NOMO-1 (cell line): ENCODE data around the gene TARDBP.
"Not testable (repeated sequence)": the region's sequence is repeated elsewhere in the genome, so short reads cannot be mapped to it uniquely, and the experiment has no call there.

Experiments used
- DNase-seq, 2 experiments: peaks; one replicate each; lab custom pipeline; 2025; ENCODE audit not compliant: unreplicated experiment in 2 of 2; lab: John Stamatoyannopoulos, UW

Gene TARDBP

DNA sequence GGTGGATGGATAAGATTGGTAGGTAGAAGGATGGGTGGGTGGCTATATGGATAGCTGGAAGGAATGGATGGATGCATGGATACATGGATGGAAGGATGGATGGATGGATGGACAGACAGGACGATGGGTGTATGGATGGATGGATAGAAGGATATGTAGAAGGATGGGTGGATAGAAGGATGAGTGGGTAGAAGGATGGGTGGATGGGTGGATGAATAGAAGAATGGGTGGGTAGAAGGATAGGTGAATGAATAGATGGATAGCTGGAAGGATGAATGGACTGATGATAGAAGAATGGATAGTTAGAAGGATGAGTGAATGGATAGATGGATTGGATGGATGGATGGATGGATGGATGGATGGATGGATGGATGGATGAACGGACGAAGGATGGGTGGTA lies 29.6 kb downstream of the TARDBP start:
- no peak for DNase-seq

DNA sequence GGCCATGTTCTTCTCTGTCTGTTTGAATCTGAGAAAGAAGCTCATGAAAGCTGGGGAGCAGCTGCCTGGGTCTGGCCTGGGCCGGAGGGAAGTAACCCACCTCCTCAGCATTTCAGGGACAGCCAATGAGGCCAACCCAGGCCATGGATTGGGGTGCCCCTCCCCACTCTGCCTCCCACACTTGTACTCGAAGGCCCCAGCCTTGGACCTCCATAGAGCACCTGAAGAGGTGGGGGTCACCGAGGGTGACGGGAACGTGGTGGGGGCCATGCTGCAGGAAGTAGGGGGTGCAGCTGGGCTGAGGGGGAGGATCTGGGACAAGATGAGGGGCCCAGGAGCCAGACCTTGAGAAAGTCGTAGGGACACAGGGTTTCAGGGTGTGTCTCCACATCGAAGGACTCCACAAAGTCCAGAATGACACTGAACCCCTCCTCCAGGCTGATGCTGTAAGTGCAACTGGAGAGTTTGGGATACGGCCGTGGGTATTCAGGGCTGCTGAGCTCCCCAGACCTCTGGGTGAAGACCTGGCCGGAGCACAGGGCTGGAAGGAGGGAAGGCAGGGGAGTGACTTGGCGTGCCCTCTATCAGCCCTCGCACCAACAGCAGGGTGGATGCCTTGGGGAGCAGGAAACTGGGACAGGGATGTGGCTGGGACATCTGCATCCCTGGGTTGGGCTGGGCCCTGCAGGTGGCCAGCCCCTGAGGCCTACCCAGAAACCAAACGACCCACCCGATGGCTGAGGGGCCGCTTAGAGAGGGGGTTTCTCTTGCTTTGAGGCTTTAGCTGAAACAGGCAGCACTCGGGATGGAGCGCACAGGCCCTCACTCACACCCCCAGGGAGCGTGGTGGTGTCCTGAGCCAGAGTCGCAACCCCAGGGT lies 30.8 kb downstream of the TARDBP start:
- DNase-seq = no peak

DNA sequence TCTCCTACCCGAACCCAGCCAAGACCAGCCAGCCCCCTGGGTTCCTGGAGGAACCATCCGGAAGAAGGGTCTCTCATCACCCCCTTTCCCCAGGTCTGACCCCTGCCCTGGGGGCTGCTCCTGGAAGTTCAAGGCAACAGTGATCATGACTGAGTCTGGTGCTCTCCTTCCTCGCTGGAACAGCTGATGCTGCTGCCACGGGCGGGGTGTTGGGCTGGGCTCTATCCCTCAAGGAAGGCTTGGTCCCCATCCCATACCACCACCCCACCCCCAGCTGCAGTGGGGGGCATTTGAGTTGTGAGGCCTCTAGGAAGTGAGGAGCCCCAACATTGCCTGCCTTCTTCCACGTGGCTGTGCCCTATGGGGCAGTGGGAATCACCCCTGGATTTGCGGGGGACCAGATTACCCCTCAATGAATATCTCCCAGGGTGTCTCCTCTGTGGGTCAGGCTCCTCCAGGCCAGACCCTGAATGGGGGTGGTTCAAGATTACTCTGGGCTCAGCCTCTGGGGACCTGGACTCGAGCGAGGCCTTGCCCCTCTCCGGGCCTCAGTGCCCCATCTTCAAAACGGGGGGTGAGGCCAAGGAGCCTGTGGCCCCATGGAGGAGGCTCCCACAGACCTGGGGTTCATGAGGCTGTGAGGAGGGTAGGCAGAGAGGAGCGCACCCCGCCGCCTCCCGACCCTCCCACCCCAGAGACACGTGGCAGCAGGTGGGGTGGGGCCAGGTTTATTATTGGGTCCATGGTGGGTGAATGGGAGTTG lies 31.8 kb downstream of the TARDBP start:
- DNase-seq = no peak

DNA sequence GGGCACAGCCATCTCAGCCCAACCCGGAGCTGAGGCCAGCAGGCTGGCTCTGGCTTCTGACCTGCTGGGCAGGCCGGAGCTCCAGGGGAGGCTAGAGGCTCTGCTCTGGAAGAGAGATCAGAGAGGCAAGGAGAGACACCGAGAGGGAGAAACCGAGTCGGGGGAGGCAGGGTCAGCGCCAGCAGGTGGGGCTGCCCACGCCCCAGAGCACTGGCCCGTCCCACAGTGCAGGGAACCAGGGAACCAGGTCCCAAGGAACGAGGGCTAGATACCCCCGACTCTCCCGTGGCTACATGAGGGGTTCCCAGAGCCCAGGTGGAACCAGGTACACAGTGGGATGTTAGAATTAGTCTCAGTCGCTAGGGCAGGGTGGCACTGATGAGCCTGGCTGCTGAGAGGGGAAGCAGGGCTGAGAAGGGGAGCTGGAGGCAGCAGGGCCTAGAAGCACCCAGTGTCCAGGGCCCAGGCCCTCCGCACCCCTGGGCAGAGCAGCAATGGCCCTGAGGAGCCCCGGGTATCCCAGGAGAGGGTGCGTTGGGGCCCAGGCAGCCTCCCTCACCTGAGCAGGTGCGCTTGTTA lies 32.5 kb downstream of the TARDBP start:
- no peak for DNase-seq

- no peak for DNase-seq
Observed at GRCh38 chr1:11045428-11046269, 33.2 kb downstream of the TARDBP start.

GRCh38 chr1:11046270-11046566 lies 33.8 kb downstream of the TARDBP start:
- DNase-seq = no peak

- no peak for DNase-seq
Observed at GRCh38 chr1:11046625-11047365, 34.3 kb downstream of the TARDBP start, which contains the start of gene MASP2. TSS of gene MASP2 (minus strand) at chr1:11047239. CDS start at chr1:11047207, 32 bp downstream.

DNA sequence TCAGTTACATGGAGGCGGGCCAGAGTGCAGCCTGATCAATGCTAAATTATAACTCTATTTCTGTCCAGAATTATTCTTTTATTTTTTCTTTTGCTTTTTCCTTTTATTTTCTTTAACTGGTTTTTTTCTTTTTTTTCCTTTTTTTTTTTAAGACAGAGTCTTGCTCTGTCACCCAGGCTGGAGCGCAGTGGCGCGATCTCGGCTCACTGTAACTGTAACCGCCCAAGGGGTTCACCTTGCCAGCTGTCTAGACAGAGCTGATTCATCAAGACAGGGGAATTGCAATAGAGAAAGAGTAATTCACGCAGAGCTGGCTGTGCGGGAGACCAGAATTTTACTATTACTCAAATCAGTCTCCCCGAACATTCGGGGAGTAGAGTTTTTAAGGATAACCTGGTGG lies 38.7 kb downstream of the TARDBP start:
- DNase-seq = not testable (repeated sequence)

DNA sequence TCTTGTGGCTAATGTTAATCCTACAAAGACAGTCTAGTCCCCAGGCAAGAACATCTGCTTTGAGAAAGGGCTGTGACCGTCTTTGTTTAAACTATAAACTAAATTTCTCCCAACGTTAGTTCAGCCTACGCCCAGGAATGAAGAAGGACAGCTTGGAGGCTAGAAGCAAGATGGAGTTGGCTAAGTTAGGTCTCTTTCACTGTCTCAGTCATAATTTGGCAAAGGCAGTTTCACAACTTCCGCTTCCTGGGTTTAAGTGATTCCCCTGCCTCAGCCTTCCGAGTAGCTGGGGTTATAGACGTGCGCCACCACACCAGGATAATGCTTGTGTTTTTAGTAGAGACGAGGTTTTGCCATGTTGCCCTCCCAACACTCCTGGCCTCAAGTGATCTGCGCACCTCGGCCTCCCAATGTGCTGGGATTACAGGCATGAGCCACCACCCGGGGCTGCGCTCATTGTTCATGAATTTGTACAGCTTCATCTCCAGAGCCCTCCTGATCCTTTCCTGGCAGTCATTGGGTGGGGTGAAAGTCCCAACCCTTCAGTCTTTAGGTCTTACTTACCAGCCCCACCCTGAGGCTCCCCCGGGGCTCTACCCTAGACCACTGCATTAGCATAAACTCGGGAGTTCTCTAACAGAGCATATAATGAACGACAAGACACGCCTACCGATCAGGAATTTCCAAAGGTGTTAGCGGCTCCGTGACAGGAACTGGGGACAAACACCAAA lies 39.5 kb downstream of the TARDBP start:
- DNase-seq = peak; percentile 68 to 86

DNA sequence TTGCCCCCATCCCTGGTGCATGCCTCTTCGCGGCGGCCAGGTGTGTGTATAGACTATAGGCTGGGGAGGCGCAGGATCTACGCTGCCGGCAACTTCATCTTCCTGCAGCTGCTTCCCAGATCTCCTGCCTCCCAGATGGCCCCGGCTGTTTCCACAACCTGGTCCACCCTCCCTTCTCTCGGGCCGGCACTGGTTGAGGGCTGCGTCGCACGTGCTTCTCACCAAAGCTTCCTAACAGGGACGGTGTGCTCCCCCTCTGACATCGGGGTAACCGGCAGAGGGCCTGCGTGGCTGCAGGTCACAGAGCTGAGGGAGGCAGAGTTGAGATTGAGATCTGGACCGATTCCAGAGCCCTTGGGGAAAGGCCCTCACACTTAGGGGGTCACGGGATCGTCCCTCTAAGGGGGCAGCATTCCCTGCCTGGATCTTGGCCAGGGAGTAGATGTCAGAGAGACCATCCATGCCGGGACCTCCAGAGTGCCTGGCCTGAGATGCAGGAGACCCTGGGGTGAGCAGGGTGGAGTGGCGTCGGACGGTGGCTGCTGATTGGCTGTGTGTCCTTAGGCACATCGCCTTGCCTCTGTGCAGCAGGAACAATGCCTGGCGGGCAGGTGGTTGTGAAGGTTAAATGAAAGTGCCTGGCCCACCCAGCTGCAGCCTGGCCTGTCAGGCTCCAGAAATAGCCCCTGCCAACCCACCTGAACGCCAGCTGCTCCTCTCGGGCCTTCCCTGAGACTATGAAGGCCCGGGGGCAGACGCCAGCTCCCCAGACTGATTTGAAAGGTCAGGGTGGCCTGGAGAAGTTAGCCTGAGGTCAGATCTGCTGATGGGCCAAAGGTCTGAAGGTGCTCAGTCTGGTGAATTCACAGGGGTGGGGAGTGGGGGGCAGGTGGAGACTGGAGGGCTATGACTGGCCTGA lies 40.6 kb downstream of the TARDBP start:
- DNase-seq = no peak

DNA sequence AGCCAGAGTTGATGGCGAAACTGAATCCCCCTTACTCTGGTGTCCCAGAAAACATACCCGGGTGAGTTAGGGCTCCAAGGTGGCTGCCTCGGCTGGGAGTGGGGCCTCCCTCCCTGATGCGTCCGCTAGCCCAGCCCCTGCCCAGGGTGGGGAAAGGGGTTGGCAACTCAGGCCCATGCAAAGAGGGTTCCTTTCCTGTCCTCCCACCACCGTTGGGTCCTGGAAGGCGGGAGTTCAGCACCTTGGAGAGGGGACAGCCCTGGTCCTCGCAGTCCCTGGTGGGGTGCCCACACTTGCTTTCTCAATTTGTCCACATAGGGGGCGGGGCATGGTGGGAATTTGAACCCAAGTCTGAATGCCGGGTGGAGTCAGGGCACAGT lies 41.3 kb downstream of the TARDBP start:
- no peak for DNase-seq

- no peak for DNase-seq
Observed at GRCh38 chr1:11054181-11054580, 41.7 kb downstream of the TARDBP start.

GRCh38 chr1:11054666-11055065 lies 42.2 kb downstream of the TARDBP start:
- no peak for DNase-seq

DNA sequence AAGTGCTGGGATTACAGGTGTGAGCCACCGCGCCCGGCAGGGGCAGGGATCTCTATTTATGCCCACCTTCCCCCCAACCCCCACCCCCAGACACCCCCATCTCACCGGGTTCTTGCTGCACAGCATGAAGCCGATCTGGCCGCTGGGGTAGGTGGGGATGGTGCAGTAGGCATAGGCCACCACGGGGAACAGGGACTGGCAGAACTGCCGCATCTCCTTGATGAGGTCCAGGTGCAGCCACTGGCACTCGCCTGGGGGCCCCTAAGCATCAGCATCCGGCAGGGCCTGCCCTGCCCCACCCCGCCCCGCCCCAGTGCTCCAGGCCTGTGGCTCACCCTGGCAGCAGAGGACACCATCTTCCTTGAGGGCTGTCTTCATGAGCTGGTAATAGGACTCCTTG lies 43.2 kb downstream of the TARDBP start:
- no peak for DNase-seq

DNA sequence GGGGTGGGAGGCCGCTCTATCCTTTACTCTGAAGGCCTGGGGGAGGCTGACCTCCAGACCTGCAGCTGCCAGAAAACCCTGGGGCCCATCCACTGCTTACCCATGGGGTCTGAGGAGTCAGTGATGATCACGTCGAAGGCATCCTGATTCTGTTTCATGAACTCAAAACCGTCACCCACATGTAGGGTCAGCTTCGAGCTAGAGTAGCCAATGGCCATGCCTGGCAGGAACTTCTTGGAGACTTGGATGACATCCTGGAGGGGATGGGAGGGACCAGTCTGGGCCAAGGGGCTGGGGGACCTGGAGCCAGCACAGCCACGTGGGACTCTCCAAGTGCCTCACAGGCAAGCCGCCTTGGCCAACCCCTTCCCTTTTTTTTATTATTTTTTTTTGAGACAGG lies 44.0 kb downstream of the TARDBP start:
- no peak for DNase-seq

DNA sequence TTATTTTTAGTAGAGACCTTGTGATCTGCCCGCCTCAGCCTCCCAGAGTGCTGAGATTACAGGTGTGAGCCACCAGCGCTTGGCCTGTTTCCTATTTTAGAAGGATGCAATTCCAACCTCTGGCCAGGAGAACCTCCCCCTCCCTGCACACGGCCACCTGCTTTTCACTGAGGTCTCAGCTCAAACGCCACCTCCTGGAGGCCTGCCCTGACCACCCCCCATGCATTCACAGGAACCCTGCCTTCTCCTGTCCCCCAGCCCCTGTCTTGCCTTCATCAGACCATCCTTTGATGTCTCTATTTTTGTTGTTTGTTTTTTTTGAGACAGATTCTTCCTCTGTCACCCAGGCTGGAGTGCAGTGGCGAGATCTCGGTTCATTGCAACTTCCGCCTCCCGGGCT lies 45.0 kb downstream of the TARDBP start:
- DNase-seq = no peak

GRCh38 chr1:11058026-11058425 lies 45.6 kb downstream of the TARDBP start:
- no peak for DNase-seq

GRCh38 chr1:11058595-11059154 lies 46.2 kb downstream of the TARDBP start:
- DNase-seq = no peak
